Testis (tissue), 2 donors: ENCODE results near the gene TAF7.
"Not testable (repeated sequence)": the region's sequence is repeated elsewhere in the genome, so short reads cannot be mapped to it uniquely, and the experiment has no call there.

Source experiments
- POLR2A ChIP-seq: fragments of 450-650 bp; IDR thresholded peaks from one replicate; pipeline ENCODE4 v1.6.1; 2017; ENCODE audit warnings: antibody characterized with exemption, mild to moderate bottlenecking, moderate library complexity
- TF ChIP-seq, protein P1 (sequence below), 3 experiments: fragments of 450-650 bp in 2 of 3; fragments of 200-600 bp in 1 of 3; sonication (generic) in 1 of 3; IDR thresholded peaks; one replicate each; pipeline ENCODE4 v1.5.1; 2016 to 2019; ENCODE audit warnings: antibody characterized with exemption in 3 of 3, mild to moderate bottlenecking in 2 of 3, moderate library complexity in 1 of 3

DNA sequence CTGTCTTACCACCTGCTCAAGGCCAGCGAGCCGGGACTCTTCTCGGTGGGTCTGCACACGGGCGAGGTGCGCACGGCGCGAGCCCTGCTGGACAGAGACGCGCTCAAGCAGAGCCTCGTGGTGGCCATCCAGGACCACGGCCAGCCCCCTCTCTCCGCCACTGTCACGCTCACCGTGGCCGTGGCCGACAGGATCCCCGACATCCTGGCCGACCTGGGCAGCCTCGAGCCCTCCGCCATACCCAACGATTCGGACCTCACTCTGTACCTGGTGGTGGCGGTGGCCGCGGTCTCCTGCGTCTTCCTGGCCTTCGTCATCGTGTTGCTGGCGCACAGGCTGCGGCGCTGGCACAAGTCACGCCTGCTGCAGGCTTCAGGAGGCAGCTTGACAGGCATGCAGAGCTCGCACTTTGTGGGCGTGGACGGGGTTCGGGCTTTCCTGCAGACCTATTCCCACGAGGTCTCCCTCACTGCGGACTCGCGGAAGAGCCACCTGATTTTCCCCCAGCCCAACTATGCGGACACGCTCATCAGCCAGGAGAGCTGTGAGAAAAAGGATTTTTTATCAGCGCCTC, 20.3 kb upstream of the TAF7 start:
- TF ChIP-seq POLR2A, result not testable (repeated sequence)
- TF ChIP-seq, protein P1, sequence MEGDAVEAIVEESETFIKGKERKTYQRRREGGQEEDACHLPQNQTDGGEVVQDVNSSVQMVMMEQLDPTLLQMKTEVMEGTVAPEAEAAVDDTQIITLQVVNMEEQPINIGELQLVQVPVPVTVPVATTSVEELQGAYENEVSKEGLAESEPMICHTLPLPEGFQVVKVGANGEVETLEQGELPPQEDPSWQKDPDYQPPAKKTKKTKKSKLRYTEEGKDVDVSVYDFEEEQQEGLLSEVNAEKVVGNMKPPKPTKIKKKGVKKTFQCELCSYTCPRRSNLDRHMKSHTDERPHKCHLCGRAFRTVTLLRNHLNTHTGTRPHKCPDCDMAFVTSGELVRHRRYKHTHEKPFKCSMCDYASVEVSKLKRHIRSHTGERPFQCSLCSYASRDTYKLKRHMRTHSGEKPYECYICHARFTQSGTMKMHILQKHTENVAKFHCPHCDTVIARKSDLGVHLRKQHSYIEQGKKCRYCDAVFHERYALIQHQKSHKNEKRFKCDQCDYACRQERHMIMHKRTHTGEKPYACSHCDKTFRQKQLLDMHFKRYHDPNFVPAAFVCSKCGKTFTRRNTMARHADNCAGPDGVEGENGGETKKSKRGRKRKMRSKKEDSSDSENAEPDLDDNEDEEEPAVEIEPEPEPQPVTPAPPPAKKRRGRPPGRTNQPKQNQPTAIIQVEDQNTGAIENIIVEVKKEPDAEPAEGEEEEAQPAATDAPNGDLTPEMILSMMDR (IDR thresholded peaks at IDR 0.05), result not testable (repeated sequence)
